MCF 10A (cell line): ENCODE results near the gene SUMO2. TPM values are rescaled to one million over a fixed set of nuclear protein-coding genes. Genes with fewer than 3 reads are reported as not detected.
A peak's percentile ranks its signal among the peaks of the same experiment; 100 is the strongest.
"Not testable (repeated sequence)": the region's sequence is repeated elsewhere in the genome, so short reads cannot be mapped to it uniquely, and the experiment has no call there.

Experiments used
- BruUV-seq: library from RNA; stranded (reverse); fragments of 400-500 nt; replicated peaks from 2 replicates; lab custom pipeline; 2021; lab: Mats Ljungman, UMichigan
- CTCF ChIA-PET: fragments of 300-600 bp; sonication (Branson Sonifier 250); formaldehyde crosslinking; extraction: SDS; loops from one replicate; lab custom pipeline; 2021; ENCODE audit warnings: antibody characterized with exemption, inconsistent platforms; lab: Yijun Ruan, JAX
- POLR2A ChIA-PET: fragments of 300-600, 350-650 bp; sonication (Branson Sonifier 250); formaldehyde crosslinking; extraction: SDS; loops from one replicate; lab custom pipeline; 2020; ENCODE audit warnings: antibody characterized with exemption, inconsistent platforms; lab: Yijun Ruan, JAX
- DNase-seq: peaks from one replicate; pipeline ENCODE4 v3.0.0-alpha.2; 2018; ENCODE audit not compliant: unreplicated experiment
- H3K27ac Mint-ChIP-seq: one replicate; pipeline ENCODE4 v1.8.0; 2022; ENCODE audit warnings: mild to moderate bottlenecking, low read depth, mixed read lengths; ENCODE audit not compliant: unreplicated experiment
- H3K27me3 Mint-ChIP-seq: one replicate; pipeline ENCODE4 v1.8.0; 2022; ENCODE audit warnings: mixed read lengths; ENCODE audit not compliant: insufficient read depth, unreplicated experiment
- H3K36me3 Mint-ChIP-seq: one replicate; pipeline ENCODE4 v1.8.0; 2022; ENCODE audit warnings: mild to moderate bottlenecking, moderate library complexity, mixed read lengths; ENCODE audit not compliant: insufficient read depth, unreplicated experiment
- H3K4me1 Mint-ChIP-seq: one replicate; pipeline ENCODE4 v1.8.0; 2022; ENCODE audit warnings: mixed read lengths; ENCODE audit not compliant: insufficient read depth, unreplicated experiment
- H3K4me3 Mint-ChIP-seq: one replicate; pipeline ENCODE4 v1.8.0; 2022; ENCODE audit warnings: mild to moderate bottlenecking, moderate library complexity, mixed read lengths; ENCODE audit not compliant: unreplicated experiment
- H3K9me3 Mint-ChIP-seq: one replicate; pipeline ENCODE4 v1.8.0; 2022; ENCODE audit warnings: mixed read lengths; ENCODE audit not compliant: unreplicated experiment
- CTCF ChIP-seq: fragments of 200-600 bp; IDR thresholded peaks from one replicate; pipeline ENCODE4 v1.8.0; 2022; ENCODE audit warnings: antibody characterized with exemption, mild to moderate bottlenecking; ENCODE audit not compliant: unreplicated experiment
- intact Hi-C: fragments of 100-400 bp; cut with micrococcal nuclease; formaldehyde crosslinking; loops from 2 replicates; pipeline ENCODE4 v1.14.1; 2022
- total RNA-seq: library from RNA; stranded (reverse); gene quantifications from 2 replicates; pipeline ENCODE4 v1.2.3, GENCODE V29; 2022

Gene SUMO2
- total RNA-seq, 1 experiment from 2014 or later: 186 TPM

- BruUV-seq: TSS peak; percentile 7
- no peaks in the 10 kb centered on the region for H3K9me3 Mint-ChIP-seq
- peak overlapping the region; percentile 75 for H3K27ac Mint-ChIP-seq
- TF ChIP-seq CTCF: no peak
- DNase-seq: no peak
- H3K4me1 Mint-ChIP-seq: no peaks in the 10 kb centered on the region
- POLR2A ChIA-PET: interaction anchor here (1.1 to 2.0 kb wide), 3 partner anchors 15 to 59 kb away, joined by 3 to 9 read pairs (median 7); partner anchors contain the start of gene JPT1
- intact Hi-C loops: no loop called here
- H3K27me3 Mint-ChIP-seq: no peaks in the 10 kb centered on the region
- no peak overlapping the region for H3K4me3 Mint-ChIP-seq
- CTCF ChIA-PET: interaction anchor here (0.6 to 10.6 kb wide), 6 partner anchors 29 to 598 kb away, joined by 3 to 136 read pairs (median 3); partner anchors contain the start of genes ARMC7, OTOP2 and USH1G
- H3K36me3 Mint-ChIP-seq: peaks cover 91% of the 10 kb centered on the region
Observed at GRCh38 chr17:75173526-75173925, 9.2 kb downstream of the SUMO2 start.

- ChIA-PET CTCF (interaction anchor here (1.5 to 10.6 kb wide), 4 partner anchors 10 to 99 kb away, joined by 4 to 136 read pairs (median 14); partner anchors contain the start of genes ARMC7 and NT5C), POLR2A (interaction anchor here (0.6 to 1.2 kb wide), 3 partner anchors 10 to 198 kb away, joined by 3 to 5 read pairs (median 4); no protein-coding TSS in a partner anchor)
- Mint-ChIP-seq H3K4me3 (no peak overlapping the region), H3K4me1 (no peaks in the 10 kb centered on the region), H3K9me3 (no peaks in the 10 kb centered on the region), H3K27me3 (no peaks in the 10 kb centered on the region), H3K27ac (no peak overlapping the region), H3K36me3 (peaks cover 91% of the 10 kb centered on the region)
- BruUV-seq: no TSS peak
- intact Hi-C loops: no loop called here
- DNase-seq: no peak
- no peak for TF ChIP-seq CTCF
Observed at GRCh38 chr17:75168998-75169397, 13.8 kb downstream of the SUMO2 start.

GRCh38 chr17:75164606-75165005 lies 18.2 kb downstream of the SUMO2 start:
- BruUV-seq, H3K27me3 Mint-ChIP-seq, H3K9me3 Mint-ChIP-seq, H3K27ac Mint-ChIP-seq, H3K4me1 Mint-ChIP-seq, DNase-seq, intact Hi-C loops, H3K4me3 Mint-ChIP-seq: not testable (repeated sequence)
- ChIA-PET CTCF (interaction anchor here (0.6 to 1.2 kb wide), 6 partner anchors 10 to 203 kb away, joined by 3 to 5 read pairs (median 3); no protein-coding TSS in a partner anchor), POLR2A (interaction anchor here (0.6 to 1.5 kb wide), 4 partner anchors 9 to 87 kb away, joined by 3 to 5 read pairs (median 4); partner anchors contain the start of gene JPT1)
- peaks cover 62% of the 10 kb centered on the region for H3K36me3 Mint-ChIP-seq

- no TSS peak for BruUV-seq
- CTCF ChIA-PET: interaction anchor here (0.6 to 2.0 kb wide), 4 partner anchors 9 to 103 kb away, joined by 3 to 9 read pairs (median 4); no protein-coding TSS in a partner anchor
- TF ChIP-seq CTCF: no peak
- H3K9me3 Mint-ChIP-seq: no peaks in the 10 kb centered on the region
- H3K27ac Mint-ChIP-seq: no peak overlapping the region
- no peaks in the 10 kb centered on the region for H3K27me3 Mint-ChIP-seq
- DNase-seq: no peak
- H3K36me3 Mint-ChIP-seq: peaks cover 51% of the 10 kb centered on the region
- H3K4me1 Mint-ChIP-seq: peaks cover 7% of the 10 kb centered on the region
- intact Hi-C loops: no loop called here
- no peak overlapping the region for H3K4me3 Mint-ChIP-seq
- POLR2A ChIA-PET: interaction anchor here (0.8 to 1.5 kb wide), 4 partner anchors 8 to 99 kb away, joined by 4 to 5 read pairs (median 4); partner anchors contain the start of genes JPT1 and NUP85
Observed at GRCh38 chr17:75163074-75163473, 19.7 kb downstream of the SUMO2 start.
